H9 (cell line): Measurements from ENCODE around the gene LRRN3. TPM values are rescaled to one million over a fixed set of nuclear protein-coding genes. Genes with fewer than 3 reads are reported as not detected.

Source experiments
- DNase-seq: peaks from one replicate; pipeline ENCODE4 v3.0.0-alpha.2; 2017
- H2AFZ ChIP-seq: one replicate; pipeline ENCODE4 v1.6.1; 2013; ENCODE audit warnings: mild to moderate bottlenecking, low read length, control low read depth, moderate library complexity
- H2AK5ac ChIP-seq: 2 replicates; pipeline ENCODE4 v1.6.1; 2013; ENCODE audit warnings: low read length, control low read depth, mixed read lengths; ENCODE audit not compliant: insufficient read length
- H2BK120ac ChIP-seq: one replicate; pipeline ENCODE4 v1.6.1; 2013; ENCODE audit warnings: low read depth, mild to moderate bottlenecking, low read length, control low read depth, inconsistent platforms; ENCODE audit not compliant: poor library complexity, severe bottlenecking
- H2BK12ac ChIP-seq: 2 replicates; pipeline ENCODE4 v1.6.1; 2013; ENCODE audit warnings: low read length, control low read depth, mixed read lengths, low read depth; ENCODE audit not compliant: insufficient read length
- H2BK15ac ChIP-seq: 2 replicates; pipeline ENCODE4 v1.6.1; 2013; ENCODE audit warnings: low read depth, low read length, control low read depth
- H2BK20ac ChIP-seq: one replicate; pipeline ENCODE4 v1.6.1; 2013; ENCODE audit warnings: low read depth, mild to moderate bottlenecking, low read length, control low read depth, inconsistent platforms; ENCODE audit not compliant: poor library complexity, severe bottlenecking
- H2BK5ac ChIP-seq: 2 replicates; pipeline ENCODE4 v1.6.1; 2013; ENCODE audit warnings: low read length, control low read depth, mixed read lengths; ENCODE audit not compliant: insufficient read length
- H3K14ac ChIP-seq: 2 replicates; pipeline ENCODE4 v1.6.1; 2013; ENCODE audit warnings: low read length, control low read depth; ENCODE audit not compliant: insufficient read depth
- H3K18ac ChIP-seq: 2 replicates; pipeline ENCODE4 v1.6.1; 2013; ENCODE audit warnings: low read depth, mild to moderate bottlenecking, mixed read lengths, low read length, control low read depth; ENCODE audit not compliant: insufficient read length
- H3K23ac ChIP-seq: 2 replicates; pipeline ENCODE4 v1.6.1; 2013; ENCODE audit warnings: low read length, control low read depth, mixed read lengths, low read depth; ENCODE audit not compliant: insufficient read length
- H3K23me2 ChIP-seq: 2 replicates; pipeline ENCODE4 v1.6.1; 2013; ENCODE audit warnings: low read depth, mild to moderate bottlenecking, mixed read lengths, low read length, control low read depth; ENCODE audit not compliant: insufficient read length, poor library complexity, severe bottlenecking
- H3K27ac ChIP-seq: 2 replicates; pipeline ENCODE4 v1.5.1; 2013; ENCODE audit warnings: low read length, control low read depth, mixed read lengths, low read depth; ENCODE audit not compliant: insufficient read length
- H3K27me3 ChIP-seq: 2 replicates; pipeline ENCODE4 v1.6.1; 2013; ENCODE audit warnings: low read length, control low read depth, inconsistent platforms; ENCODE audit not compliant: insufficient read depth
- H3K4ac ChIP-seq: 2 replicates; pipeline ENCODE4 v1.6.1; 2013; ENCODE audit warnings: low read depth, mild to moderate bottlenecking, control low read depth, inconsistent platforms, low read length, moderate library complexity
- H3K4me1 ChIP-seq: 2 replicates; pipeline ENCODE4 v1.6.1; 2013; ENCODE audit warnings: low read length, control low read depth, inconsistent platforms; ENCODE audit not compliant: insufficient read depth
- H3K4me2 ChIP-seq: 2 replicates; pipeline ENCODE4 v1.6.1; 2013; ENCODE audit warnings: low read length, control low read depth, mixed read lengths; ENCODE audit not compliant: insufficient read length, insufficient read depth
- H3K56ac ChIP-seq: 2 replicates; pipeline ENCODE4 v1.6.1; 2013; ENCODE audit warnings: low read depth, mild to moderate bottlenecking, mixed read lengths, low read length, control low read depth; ENCODE audit not compliant: insufficient read length
- H3K79me1 ChIP-seq: 2 replicates; pipeline ENCODE4 v1.6.1; 2013; ENCODE audit warnings: low read depth, mild to moderate bottlenecking, moderate library complexity, low read length, control low read depth, inconsistent platforms; ENCODE audit not compliant: insufficient read depth, poor library complexity, severe bottlenecking
- H3K79me2 ChIP-seq: 2 replicates; pipeline ENCODE4 v1.6.1; 2013; ENCODE audit warnings: low read length, control low read depth, inconsistent platforms; ENCODE audit not compliant: insufficient read depth
- H3K9ac ChIP-seq: 2 replicates; pipeline ENCODE4 v1.6.1; 2013; ENCODE audit warnings: low read length, control low read depth, mixed read lengths; ENCODE audit not compliant: insufficient read length; ENCODE audit errors: extremely low read depth
- H3K9me3 ChIP-seq: one replicate; pipeline ENCODE4 v1.6.1; 2013; ENCODE audit warnings: low read depth, low read length, inconsistent platforms; ENCODE audit not compliant: control insufficient read depth
- H3T11ph ChIP-seq: one replicate; pipeline ENCODE4 v1.6.1; 2013; ENCODE audit warnings: mild to moderate bottlenecking, low read length, control low read depth, inconsistent platforms
- H4K20me1 ChIP-seq: one replicate; pipeline ENCODE4 v1.6.1; 2013; ENCODE audit not compliant: control insufficient read depth, insufficient read length, insufficient read depth
- H4K5ac ChIP-seq: 2 replicates; pipeline ENCODE4 v1.6.1; 2013; ENCODE audit warnings: low read depth, mild to moderate bottlenecking, mixed read lengths, low read length, control low read depth; ENCODE audit not compliant: insufficient read length
- H4K8ac ChIP-seq: replicated peaks from 2 replicates; pipeline ENCODE4 v1.6.1; 2013; ENCODE audit warnings: low read length, control low read depth, mixed read lengths, low read depth; ENCODE audit not compliant: insufficient read length
- H4K91ac ChIP-seq: 2 replicates; pipeline ENCODE4 v1.6.1; 2013; ENCODE audit warnings: low read depth, mild to moderate bottlenecking, moderate library complexity, mixed read lengths, low read length, control low read depth; ENCODE audit not compliant: insufficient read length
- H3K27ac Mint-ChIP-seq, 3 experiments: 2 replicates in 2 of 3; 3 replicates in 1 of 3; pipeline ENCODE4 v1.8.0; 2020 to 2021; ENCODE audit warnings: mixed read lengths in 3 of 3, mild to moderate bottlenecking in 1 of 3, moderate library complexity in 1 of 3
- H3K27me3 Mint-ChIP-seq: 2 replicates; pipeline ENCODE4 v1.8.0; 2021; ENCODE audit warnings: low read depth, mild to moderate bottlenecking, moderate library complexity, mixed read lengths
- H3K36me3 Mint-ChIP-seq, 3 experiments: 2 replicates in 2 of 3; 3 replicates in 1 of 3; pipeline ENCODE4 v1.8.0; 2020 to 2021; ENCODE audit warnings: low read depth in 3 of 3, mixed read lengths in 3 of 3; ENCODE audit not compliant: insufficient read depth in 1 of 3
- H3K4me1 Mint-ChIP-seq, 2 experiments: 2 replicates each; pipeline ENCODE4 v1.8.0; 2020; ENCODE audit warnings: mixed read lengths in 2 of 2
- H3K4me3 Mint-ChIP-seq, 2 experiments: 2 replicates in 1 of 2; 3 replicates in 1 of 2; pipeline ENCODE4 v1.8.0; 2020 to 2021; ENCODE audit warnings: mild to moderate bottlenecking in 2 of 2, mixed read lengths in 2 of 2, moderate library complexity in 1 of 2
- H3K9me3 Mint-ChIP-seq, 2 experiments: 2 replicates in 1 of 2; 3 replicates in 1 of 2; pipeline ENCODE4 v1.8.0; 2020; ENCODE audit warnings: mild to moderate bottlenecking in 2 of 2, mixed read lengths in 2 of 2, moderate library complexity in 1 of 2
- WGBS: extraction: QIAGEN DNeasy Blood & Tissue Kit; methylation state at CpG from one replicate; pipeline ENCODE4 v1.1.7; 2013; ENCODE audit warnings: missing lambda C conversion rate, low lambda C conversion rate, mixed read lengths; ENCODE audit not compliant: insufficient read length; ENCODE audit errors: extremely low coverage; 5-methylcytosine and 5-hydroxymethylcytosine counted together
- total RNA-seq: library from RNA; stranded (reverse); gene quantifications from 2 replicates; pipeline ENCODE4 v1.2.1, GENCODE V29; 2021
- TF ChIP-seq, protein P1 (sequence below): fragments of 200-600 bp; sonication (generic); conservative IDR thresholded peaks from 3 replicates; pipeline ENCODE4 v1.8.0; 2021; ENCODE audit warnings: antibody characterized with exemption, mild to moderate bottlenecking

LRRN3 gene
- total RNA-seq, 1 experiment from 2014 or later, result 0.77 TPM

- Histone ChIP-seq H2AFZ (no peak overlapping the region), H3K79me2 (no peaks in the 10 kb centered on the region), H3K14ac (no peak overlapping the region), H2BK5ac (no peak overlapping the region), H2BK120ac (no peak overlapping the region), H3K79me1 (no peaks in the 10 kb centered on the region), H3K56ac (no peak overlapping the region), H3T11ph (no peak overlapping the region), H3K18ac (no peak overlapping the region), H4K91ac (no peak overlapping the region), H3K23me2 (no peaks in the 10 kb centered on the region), H3K4ac (no peak overlapping the region), H4K8ac (no peak overlapping the region), H3K9ac (no peak overlapping the region), H3K4me2 (no peak overlapping the region), H2BK12ac (no peak overlapping the region), H2AK5ac (no peak overlapping the region), H3K4me1 (no peaks in the 10 kb centered on the region; the same call in 1 of the 2 replicates), H3K9me3 (no peaks in the 10 kb centered on the region), H3K27ac (no peak overlapping the region), H2BK20ac (no peak overlapping the region), H4K5ac (no peak overlapping the region), H3K27me3 (no peaks in the 10 kb centered on the region), H4K20me1 (no peaks in the 10 kb centered on the region), H2BK15ac (no peak overlapping the region), H3K23ac (no peak overlapping the region)
- TF ChIP-seq, protein P1, sequence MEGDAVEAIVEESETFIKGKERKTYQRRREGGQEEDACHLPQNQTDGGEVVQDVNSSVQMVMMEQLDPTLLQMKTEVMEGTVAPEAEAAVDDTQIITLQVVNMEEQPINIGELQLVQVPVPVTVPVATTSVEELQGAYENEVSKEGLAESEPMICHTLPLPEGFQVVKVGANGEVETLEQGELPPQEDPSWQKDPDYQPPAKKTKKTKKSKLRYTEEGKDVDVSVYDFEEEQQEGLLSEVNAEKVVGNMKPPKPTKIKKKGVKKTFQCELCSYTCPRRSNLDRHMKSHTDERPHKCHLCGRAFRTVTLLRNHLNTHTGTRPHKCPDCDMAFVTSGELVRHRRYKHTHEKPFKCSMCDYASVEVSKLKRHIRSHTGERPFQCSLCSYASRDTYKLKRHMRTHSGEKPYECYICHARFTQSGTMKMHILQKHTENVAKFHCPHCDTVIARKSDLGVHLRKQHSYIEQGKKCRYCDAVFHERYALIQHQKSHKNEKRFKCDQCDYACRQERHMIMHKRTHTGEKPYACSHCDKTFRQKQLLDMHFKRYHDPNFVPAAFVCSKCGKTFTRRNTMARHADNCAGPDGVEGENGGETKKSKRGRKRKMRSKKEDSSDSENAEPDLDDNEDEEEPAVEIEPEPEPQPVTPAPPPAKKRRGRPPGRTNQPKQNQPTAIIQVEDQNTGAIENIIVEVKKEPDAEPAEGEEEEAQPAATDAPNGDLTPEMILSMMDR, result no peak
- H3K9me3 Mint-ChIP-seq, result no peaks in the 10 kb centered on the region
- peaks cover 55 to 57% of the 10 kb centered on the region in 2 experiments for H3K4me1 Mint-ChIP-seq
- H3K27ac Mint-ChIP-seq, result no peak overlapping the region; a peak in 1 of 7 replicates
- H3K27me3 Mint-ChIP-seq, result no peaks in the 10 kb centered on the region
- no peak overlapping the region for H3K4me3 Mint-ChIP-seq
- no peak for DNase-seq
- no peaks in the 10 kb centered on the region; a peak in 1 of 7 replicates for H3K36me3 Mint-ChIP-seq
- WGBS, result no CpG with 5 or more reads among the region's 1 CpG
Observed at GRCh38 chr7:111098926-111099250, 8.0 kb downstream of the LRRN3 start.
